Neural cell (in vitro differentiated cells): ENCODE measurements around the gene FZR1. TPM values are rescaled to one million over a fixed set of nuclear protein-coding genes. Genes with fewer than 3 reads are reported as not detected.

Experiments
- H2AFZ ChIP-seq: fragments of 200-600, 300-800 bp; sonication (generic), shearing (Covaris generic); 2 replicates; pipeline ENCODE4 v1.6.0; 2014; ENCODE audit warnings: low read depth, mild to moderate bottlenecking, antibody characterized with exemption, low read length, moderate library complexity
- H3F3A ChIP-seq: fragments of 200-600 bp; shearing (Covaris generic); 2 replicates; pipeline ENCODE4 v1.6.1; 2016; ENCODE audit warnings: mild to moderate bottlenecking, moderate library complexity, mixed read lengths, antibody characterized with exemption, low read length; ENCODE audit not compliant: insufficient read depth, poor library complexity, severe bottlenecking
- H3K27ac ChIP-seq: fragments of 200-600, 300-800 bp; sonication (generic), shearing (Covaris generic); 2 replicates; pipeline ENCODE4 v1.5.1; 2014; ENCODE audit warnings: mild to moderate bottlenecking, low read length, moderate library complexity
- H3K27me3 ChIP-seq: fragments of 300-800, 200-600 bp; sonication (generic), shearing (Covaris generic); 2 replicates; pipeline ENCODE4 v1.6.0; 2014; ENCODE audit warnings: mild to moderate bottlenecking, low read depth, low read length, moderate library complexity; ENCODE audit not compliant: insufficient read depth
- H3K36me3 ChIP-seq: fragments of 300-800, 200-600 bp; sonication (generic), shearing (Covaris generic); 2 replicates; pipeline ENCODE4 v1.5.1; 2014; ENCODE audit warnings: mild to moderate bottlenecking, antibody characterized with exemption, low read length, moderate library complexity; ENCODE audit not compliant: insufficient read depth
- H3K4me2 ChIP-seq: fragments of 300-800, 200-600 bp; sonication (generic), shearing (Covaris generic); 2 replicates; pipeline ENCODE4 v1.6.0; 2014; ENCODE audit warnings: mild to moderate bottlenecking, low read length
- H3K4me3 ChIP-seq: fragments of 300-800, 200-600 bp; sonication (generic), shearing (Covaris generic); 2 replicates; pipeline ENCODE4 v1.5.1; 2014; ENCODE audit warnings: mild to moderate bottlenecking, low read length, moderate library complexity
- H3K79me2 ChIP-seq: fragments of 200-600 bp; shearing (Covaris generic); replicated peaks from 2 replicates; pipeline ENCODE4 v1.6.0; 2014; ENCODE audit warnings: mild to moderate bottlenecking, low read length, moderate library complexity; ENCODE audit not compliant: insufficient read depth
- H3K9ac ChIP-seq: fragments of 300-800, 200-600 bp; sonication (generic), shearing (Covaris generic); 2 replicates; pipeline ENCODE4 v1.6.1; 2016; ENCODE audit warnings: mild to moderate bottlenecking, low read length, mixed read lengths
- H3K9me2 ChIP-seq: fragments of 200-600 bp; shearing (Covaris generic); 2 replicates; pipeline ENCODE4 v1.6.1; 2016; ENCODE audit warnings: mild to moderate bottlenecking, low read length, mixed read lengths; ENCODE audit not compliant: insufficient read depth
- H3K9me3 ChIP-seq: fragments of 200-600, 300-800 bp; sonication (generic), shearing (Covaris generic); 2 replicates; pipeline ENCODE4 v1.6.1; 2016; ENCODE audit warnings: mild to moderate bottlenecking, mixed run types, low read length, moderate library complexity, mixed read lengths
- H4K20me1 ChIP-seq: fragments of 200-600 bp; shearing (Covaris generic); 2 replicates; pipeline ENCODE4 v1.6.1; 2016; ENCODE audit warnings: mild to moderate bottlenecking, mixed run types; ENCODE audit not compliant: insufficient read depth
- EP300 ChIP-seq: fragments of 450-650 bp; conservative IDR thresholded peaks from 2 replicates; pipeline ENCODE4 v1.6.1; 2014; ENCODE audit warnings: antibody characterized with exemption, mild to moderate bottlenecking, moderate library complexity; ENCODE audit not compliant: poor library complexity, severe bottlenecking
- EZH2 ChIP-seq: fragments of 200-600, 300-800 bp; shearing (Covaris generic), sonication (generic); IDR thresholded peaks from 2 replicates; pipeline ENCODE4 v1.6.1; 2014; ENCODE audit warnings: antibody characterized with exemption, low read length, borderline replicate concordance, mild to moderate bottlenecking; ENCODE audit not compliant: insufficient read depth, poor library complexity, severe bottlenecking
- MXI1 ChIP-seq: fragments of 450-650 bp; conservative IDR thresholded peaks from 2 replicates; pipeline ENCODE4 v1.6.1; 2014; ENCODE audit warnings: antibody characterized with exemption, mild to moderate bottlenecking; ENCODE audit not compliant: poor library complexity, severe bottlenecking
- POLR2AphosphoS5 ChIP-seq: IDR thresholded peaks from 2 replicates; pipeline ENCODE4 v1.6.1; 2012
- RAD21 ChIP-seq: fragments of 450-650 bp; conservative IDR thresholded peaks from 2 replicates; pipeline ENCODE4 v1.6.1; 2014; ENCODE audit warnings: antibody characterized with exemption, mild to moderate bottlenecking, moderate library complexity
- SMC3 ChIP-seq: fragments of 450-650 bp; conservative IDR thresholded peaks from 2 replicates; pipeline ENCODE4 v1.6.1; 2014; ENCODE audit warnings: antibody characterized with exemption, mild to moderate bottlenecking, moderate library complexity; ENCODE audit not compliant: poor library complexity
- TAF1 ChIP-seq: IDR thresholded peaks from 2 replicates; pipeline ENCODE4 v1.6.1; 2012; ENCODE audit warnings: low read depth
- polyA plus RNA-seq: library from polyadenylated mRNA; depleted of rRNA; stranded (reverse); fragments of >200 nt; gene quantifications from 2 replicates; pipeline ENCODE4 v1.2.3, GENCODE V29; 2014
- TF ChIP-seq, protein P1 (sequence below): fragments of 450-650 bp; IDR thresholded peaks from 2 replicates; pipeline ENCODE4 v1.5.1; 2014; ENCODE audit warnings: antibody characterized with exemption, mild to moderate bottlenecking, moderate library complexity; ENCODE audit not compliant: poor library complexity, severe bottlenecking
- TF ChIP-seq, protein P2 (sequence below): IDR thresholded peaks from 2 replicates; pipeline ENCODE4 v1.6.1; 2012; ENCODE audit warnings: borderline replicate concordance

Gene FZR1
- polyA plus RNA-seq, 1 donor from 2014 or later = 55.7 TPM

DNA sequence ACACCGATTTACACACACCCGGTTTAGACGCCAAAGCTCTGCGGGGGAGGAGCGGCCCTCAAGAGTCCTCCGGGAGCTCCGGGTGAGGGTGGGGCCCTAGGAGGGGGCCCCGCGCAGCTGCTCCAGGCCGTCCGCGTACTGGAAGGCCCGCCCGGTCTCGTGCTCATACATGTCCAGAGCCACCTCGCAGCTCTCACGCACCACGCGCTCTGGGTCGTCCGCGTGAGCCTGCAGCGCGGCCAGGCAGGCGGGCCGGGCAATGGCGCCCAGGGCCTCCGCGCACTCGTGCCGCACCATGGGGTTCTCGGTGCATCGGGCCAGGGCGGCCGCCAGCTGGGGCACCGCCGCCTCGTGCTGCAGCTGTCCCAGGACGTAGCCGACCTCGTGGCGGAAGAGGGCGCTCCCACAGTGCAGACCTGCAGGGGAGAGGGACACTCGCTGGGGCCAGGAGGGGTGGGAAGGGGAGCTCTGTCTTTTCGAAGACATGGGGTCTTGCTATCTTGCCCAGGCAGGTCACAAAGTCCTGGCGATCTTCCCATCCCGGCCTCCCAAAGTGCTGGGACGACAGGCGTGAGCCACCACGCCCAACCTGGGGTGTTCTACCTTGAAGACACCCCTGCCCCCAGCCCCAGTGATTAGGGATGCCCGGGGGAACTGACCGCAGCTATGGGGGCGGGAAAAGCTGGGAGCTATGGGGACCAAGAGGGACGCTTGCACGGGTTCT is 14.6 kb upstream of the FZR1 start:
- Histone ChIP-seq H3K27me3 (no peaks in the 10 kb centered on the region), H3F3A (no peaks in the 10 kb centered on the region), H3K36me3 (no peaks in the 10 kb centered on the region), H3K9me3 (no peaks in the 10 kb centered on the region), H2AFZ (no peak overlapping the region), H3K27ac (no peak overlapping the region), H3K9ac (no peak overlapping the region), H4K20me1 (no peaks in the 10 kb centered on the region), H3K4me2 (no peak overlapping the region), H3K79me2 (no peaks in the 10 kb centered on the region), H3K4me3 (no peak overlapping the region), H3K9me2 (no peaks in the 10 kb centered on the region)
- TF ChIP-seq, protein P1, sequence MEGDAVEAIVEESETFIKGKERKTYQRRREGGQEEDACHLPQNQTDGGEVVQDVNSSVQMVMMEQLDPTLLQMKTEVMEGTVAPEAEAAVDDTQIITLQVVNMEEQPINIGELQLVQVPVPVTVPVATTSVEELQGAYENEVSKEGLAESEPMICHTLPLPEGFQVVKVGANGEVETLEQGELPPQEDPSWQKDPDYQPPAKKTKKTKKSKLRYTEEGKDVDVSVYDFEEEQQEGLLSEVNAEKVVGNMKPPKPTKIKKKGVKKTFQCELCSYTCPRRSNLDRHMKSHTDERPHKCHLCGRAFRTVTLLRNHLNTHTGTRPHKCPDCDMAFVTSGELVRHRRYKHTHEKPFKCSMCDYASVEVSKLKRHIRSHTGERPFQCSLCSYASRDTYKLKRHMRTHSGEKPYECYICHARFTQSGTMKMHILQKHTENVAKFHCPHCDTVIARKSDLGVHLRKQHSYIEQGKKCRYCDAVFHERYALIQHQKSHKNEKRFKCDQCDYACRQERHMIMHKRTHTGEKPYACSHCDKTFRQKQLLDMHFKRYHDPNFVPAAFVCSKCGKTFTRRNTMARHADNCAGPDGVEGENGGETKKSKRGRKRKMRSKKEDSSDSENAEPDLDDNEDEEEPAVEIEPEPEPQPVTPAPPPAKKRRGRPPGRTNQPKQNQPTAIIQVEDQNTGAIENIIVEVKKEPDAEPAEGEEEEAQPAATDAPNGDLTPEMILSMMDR = no peak
- TF ChIP-seq POLR2AphosphoS5 (no peak), MXI1 (no peak), SMC3 (no peak), RAD21 (no peak), EP300 (no peak), EZH2 (no peak), TAF1 (no peak)
- TF ChIP-seq, protein P2, sequence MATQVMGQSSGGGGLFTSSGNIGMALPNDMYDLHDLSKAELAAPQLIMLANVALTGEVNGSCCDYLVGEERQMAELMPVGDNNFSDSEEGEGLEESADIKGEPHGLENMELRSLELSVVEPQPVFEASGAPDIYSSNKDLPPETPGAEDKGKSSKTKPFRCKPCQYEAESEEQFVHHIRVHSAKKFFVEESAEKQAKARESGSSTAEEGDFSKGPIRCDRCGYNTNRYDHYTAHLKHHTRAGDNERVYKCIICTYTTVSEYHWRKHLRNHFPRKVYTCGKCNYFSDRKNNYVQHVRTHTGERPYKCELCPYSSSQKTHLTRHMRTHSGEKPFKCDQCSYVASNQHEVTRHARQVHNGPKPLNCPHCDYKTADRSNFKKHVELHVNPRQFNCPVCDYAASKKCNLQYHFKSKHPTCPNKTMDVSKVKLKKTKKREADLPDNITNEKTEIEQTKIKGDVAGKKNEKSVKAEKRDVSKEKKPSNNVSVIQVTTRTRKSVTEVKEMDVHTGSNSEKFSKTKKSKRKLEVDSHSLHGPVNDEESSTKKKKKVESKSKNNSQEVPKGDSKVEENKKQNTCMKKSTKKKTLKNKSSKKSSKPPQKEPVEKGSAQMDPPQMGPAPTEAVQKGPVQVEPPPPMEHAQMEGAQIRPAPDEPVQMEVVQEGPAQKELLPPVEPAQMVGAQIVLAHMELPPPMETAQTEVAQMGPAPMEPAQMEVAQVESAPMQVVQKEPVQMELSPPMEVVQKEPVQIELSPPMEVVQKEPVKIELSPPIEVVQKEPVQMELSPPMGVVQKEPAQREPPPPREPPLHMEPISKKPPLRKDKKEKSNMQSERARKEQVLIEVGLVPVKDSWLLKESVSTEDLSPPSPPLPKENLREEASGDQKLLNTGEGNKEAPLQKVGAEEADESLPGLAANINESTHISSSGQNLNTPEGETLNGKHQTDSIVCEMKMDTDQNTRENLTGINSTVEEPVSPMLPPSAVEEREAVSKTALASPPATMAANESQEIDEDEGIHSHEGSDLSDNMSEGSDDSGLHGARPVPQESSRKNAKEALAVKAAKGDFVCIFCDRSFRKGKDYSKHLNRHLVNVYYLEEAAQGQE = no peak

DNA sequence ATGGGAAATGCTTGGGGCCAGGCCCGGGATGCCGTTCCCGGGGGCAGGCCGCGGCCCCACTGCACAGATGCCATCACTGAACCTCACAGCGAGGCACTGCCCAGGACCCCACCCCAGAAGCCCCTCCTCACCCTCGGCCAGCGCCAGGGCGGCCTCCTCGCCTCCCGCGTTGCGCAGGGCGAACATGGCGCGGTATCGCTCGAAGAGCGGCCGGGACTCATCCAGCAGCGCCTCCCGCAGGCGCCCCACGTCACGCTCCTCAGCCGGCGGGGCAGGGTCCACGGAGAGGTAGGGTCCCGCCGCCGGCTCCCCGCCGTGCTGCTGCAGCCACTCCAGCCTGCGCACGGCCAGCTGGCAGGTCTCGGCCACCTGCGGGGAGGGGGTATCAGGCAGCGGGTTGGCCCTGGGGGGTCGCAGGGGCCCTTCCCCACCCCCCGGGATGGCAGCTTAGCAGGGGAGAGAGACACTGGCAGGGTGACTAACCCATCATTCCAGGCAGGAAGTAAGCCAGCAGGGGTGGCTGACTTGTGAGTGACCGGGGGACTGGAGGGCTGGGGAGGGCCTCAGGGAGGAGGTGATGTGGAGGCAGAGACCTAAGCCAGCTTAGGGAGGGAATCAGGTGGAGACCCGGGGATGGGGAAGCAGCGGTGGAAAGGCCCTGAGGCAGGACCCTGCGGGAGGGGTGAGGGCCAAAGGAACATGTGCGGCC is 13.8 kb upstream of the FZR1 start:
- H3K27me3 ChIP-seq = no peaks in the 10 kb centered on the region
- H3K27ac ChIP-seq = no peak overlapping the region
- no peak overlapping the region for H2AFZ ChIP-seq
- H4K20me1 ChIP-seq = no peaks in the 10 kb centered on the region
- no peak for TF ChIP-seq EP300
- TF ChIP-seq POLR2AphosphoS5 = no peak
- TF ChIP-seq RAD21 = no peak
- no peak for TF ChIP-seq MXI1
- TF ChIP-seq, protein P1 = no peak
- TF ChIP-seq, protein P2 = no peak
- TF ChIP-seq TAF1 = no peak
- H3K36me3 ChIP-seq = no peaks in the 10 kb centered on the region
- H3K9me2 ChIP-seq = no peaks in the 10 kb centered on the region
- no peaks in the 10 kb centered on the region for H3K79me2 ChIP-seq
- no peaks in the 10 kb centered on the region for H3F3A ChIP-seq
- H3K4me2 ChIP-seq = no peak overlapping the region
- no peaks in the 10 kb centered on the region for H3K9me3 ChIP-seq
- H3K4me3 ChIP-seq = no peak overlapping the region
- no peak overlapping the region for H3K9ac ChIP-seq
